ENCODE measurements around the gene ATP2C2. TPM values are rescaled to one million over a fixed set of nuclear protein-coding genes. Genes with fewer than 3 reads are reported as not detected.

Gene ATP2C2
- polyA plus RNA-seq, 1 of the 3 experiments (the other 2 are of a cell fraction), result 0.33 TPM

DNA sequence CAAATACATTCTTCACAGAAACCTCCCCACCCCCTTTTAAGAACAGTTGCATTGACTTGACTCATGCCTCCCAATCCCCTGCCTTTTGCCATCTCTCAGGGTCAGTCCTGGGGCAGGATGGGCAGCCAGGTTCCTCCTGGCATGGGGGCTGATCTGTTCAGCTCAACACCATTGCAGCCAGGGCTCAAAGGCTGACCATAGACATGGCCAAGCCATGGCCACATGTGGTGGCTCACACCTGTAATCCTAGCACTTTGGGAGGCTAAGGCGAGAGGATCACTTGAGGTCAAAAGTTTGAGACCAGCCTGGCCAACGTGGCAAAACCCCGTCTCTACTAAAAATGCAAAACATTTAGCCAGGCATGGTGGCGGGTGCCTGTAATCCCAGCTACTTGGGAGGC, 14.1 kb downstream of the ATP2C2 start (continued):
- TF ChIP-seq MXI1 (IDR thresholded peaks at IDR 0.05; ENCODE audit: low read depth, low read length), result no peak
- TF ChIP-seq RXRA (IDR thresholded peaks at IDR 0.05; ENCODE audit: borderline replicate concordance, low read depth), result no peak
- TF ChIP-seq FOSL2 (IDR thresholded peaks at IDR 0.05; ENCODE audit: borderline replicate concordance, low read depth), result no peak

- WGBS (ENCODE audit: low lambda C conversion rate), result 84% methylated on average over 6 of the region's 7 CpGs
- Histone ChIP-seq H3F3A (replicated peaks; ENCODE audit: insufficient read depth) (no peaks in the 10 kb centered on the region), H3K9ac (no peak overlapping the region), H3K9me2 (no peaks in the 10 kb centered on the region), H3K79me2 (ENCODE audit: insufficient read depth) (no peaks in the 10 kb centered on the region), H3K36me3 (replicated peaks in 1 of 2; ENCODE audit: control insufficient read depth in 1 of 2, insufficient read depth in 2 of 2, low read length in 1 of 2) (no peaks in the 10 kb centered on the region), H3K27ac (ENCODE audit: low read depth in 2 of 2, low read length in 1 of 2) (no peak overlapping the region), H2AFZ (ENCODE audit: low read depth) (no peak overlapping the region), H3K4me2 (no peak overlapping the region), H3K4me3 (ENCODE audit: low read depth in 2 of 2, low read length in 1 of 2) (no peak overlapping the region), H3K9me3 (no peaks in the 10 kb centered on the region), H3K27me3 (ENCODE audit: insufficient read depth) (peaks cover 17% of the 10 kb centered on the region; the same call in 1 of the 2 replicates), H4K20me1 (ENCODE audit: insufficient read depth) (no peaks in the 10 kb centered on the region), H3K4me1 (ENCODE audit: control insufficient read depth in 1 of 2, insufficient read depth in 2 of 2, low read depth in 1 of 2, low read length in 1 of 2) (no peaks in the 10 kb centered on the region)
- CTCF ChIA-PET, result interaction anchor here (1.1 kb wide), 1 partner anchor 19 kb away, joined by 3 read pairs; no protein-coding TSS in a partner anchor
- POLR2A ChIA-PET, result no interaction called here
- no peak for TF ChIP-seq FOXJ3 (CRISPR knock-in tag; IDR thresholded peaks at IDR 0.05)
- TF ChIP-seq, protein P1, sequence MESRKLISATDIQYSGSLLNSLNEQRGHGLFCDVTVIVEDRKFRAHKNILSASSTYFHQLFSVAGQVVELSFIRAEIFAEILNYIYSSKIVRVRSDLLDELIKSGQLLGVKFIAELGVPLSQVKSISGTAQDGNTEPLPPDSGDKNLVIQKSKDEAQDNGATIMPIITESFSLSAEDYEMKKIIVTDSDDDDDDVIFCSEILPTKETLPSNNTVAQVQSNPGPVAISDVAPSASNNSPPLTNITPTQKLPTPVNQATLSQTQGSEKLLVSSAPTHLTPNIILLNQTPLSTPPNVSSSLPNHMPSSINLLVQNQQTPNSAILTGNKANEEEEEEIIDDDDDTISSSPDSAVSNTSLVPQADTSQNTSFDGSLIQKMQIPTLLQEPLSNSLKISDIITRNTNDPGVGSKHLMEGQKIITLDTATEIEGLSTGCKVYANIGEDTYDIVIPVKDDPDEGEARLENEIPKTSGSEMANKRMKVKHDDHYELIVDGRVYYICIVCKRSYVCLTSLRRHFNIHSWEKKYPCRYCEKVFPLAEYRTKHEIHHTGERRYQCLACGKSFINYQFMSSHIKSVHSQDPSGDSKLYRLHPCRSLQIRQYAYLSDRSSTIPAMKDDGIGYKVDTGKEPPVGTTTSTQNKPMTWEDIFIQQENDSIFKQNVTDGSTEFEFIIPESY (IDR thresholded peaks at IDR 0.05; ENCODE audit: borderline replicate concordance, low read depth), result no peak
- TF ChIP-seq TAF1 (IDR thresholded peaks at IDR 0.05; ENCODE audit: borderline replicate concordance, low read depth, low read length), result no peak
- TF ChIP-seq EZH2phosphoT487 (IDR thresholded peaks at IDR 0.05; ENCODE audit: borderline replicate concordance, low read depth), result no peak
- TF ChIP-seq SIN3A (IDR thresholded peaks at IDR 0.05; ENCODE audit: borderline replicate concordance, low read depth, low read length), result no peak
- DNase-seq, result no peak
Observed at GRCh38 chr16:84383106-84383505, 14.8 kb downstream of the ATP2C2 start.

- Histone ChIP-seq H3K36me3 (replicated peaks in 1 of 2; ENCODE audit: control insufficient read depth in 1 of 2, insufficient read depth in 2 of 2, low read length in 1 of 2) (no peaks in the 10 kb centered on the region), H3K4me1 (ENCODE audit: control insufficient read depth in 1 of 2, insufficient read depth in 2 of 2, low read depth in 1 of 2, low read length in 1 of 2) (no peaks in the 10 kb centered on the region), H3K9ac (no peak overlapping the region), H3K27me3 (ENCODE audit: insufficient read depth) (no peaks in the 10 kb centered on the region), H3K4me2 (no peak overlapping the region), H3K79me2 (ENCODE audit: insufficient read depth) (no peaks in the 10 kb centered on the region), H2AFZ (ENCODE audit: low read depth) (no peak overlapping the region), H3K27ac (ENCODE audit: low read depth in 2 of 2, low read length in 1 of 2) (no peak overlapping the region), H3K9me3 (no peaks in the 10 kb centered on the region), H3F3A (replicated peaks; ENCODE audit: insufficient read depth) (no peaks in the 10 kb centered on the region), H3K4me3 (ENCODE audit: low read depth in 2 of 2, low read length in 1 of 2) (no peak overlapping the region), H4K20me1 (ENCODE audit: insufficient read depth) (no peaks in the 10 kb centered on the region), H3K9me2 (no peaks in the 10 kb centered on the region)
- 40% methylated on average over 3 of the region's 3 CpGs for WGBS (ENCODE audit: low lambda C conversion rate)
- ChIA-PET CTCF (no interaction called here), POLR2A (no interaction called here)
- DNase-seq, result no peak
- no peak for TF ChIP-seq JUND (IDR thresholded peaks at IDR 0.05)
- TF ChIP-seq SMC3 (IDR thresholded peaks at IDR 0.05; ENCODE audit: low read depth, low read length), result no peak
- no peak for TF ChIP-seq POLR2AphosphoS5 (IDR thresholded peaks at IDR 0.05; ENCODE audit: low read depth, low read length)
- TF ChIP-seq GATA2 (CRISPR knock-in tag; IDR thresholded peaks at IDR 0.05), result no peak
- no peak for TF ChIP-seq TEAD4 (IDR thresholded peaks at IDR 0.05; ENCODE audit: borderline replicate concordance, insufficient read depth)
- TF ChIP-seq CHD2 (IDR thresholded peaks at IDR 0.05; ENCODE audit: low read length, partially characterized antibody), result no peak
- TF ChIP-seq FOXM1 (IDR thresholded peaks at IDR 0.05; ENCODE audit: low read depth), result no peak
- TF ChIP-seq FOXJ3 (CRISPR knock-in tag; IDR thresholded peaks at IDR 0.05), result no peak
- TF ChIP-seq, protein P2, sequence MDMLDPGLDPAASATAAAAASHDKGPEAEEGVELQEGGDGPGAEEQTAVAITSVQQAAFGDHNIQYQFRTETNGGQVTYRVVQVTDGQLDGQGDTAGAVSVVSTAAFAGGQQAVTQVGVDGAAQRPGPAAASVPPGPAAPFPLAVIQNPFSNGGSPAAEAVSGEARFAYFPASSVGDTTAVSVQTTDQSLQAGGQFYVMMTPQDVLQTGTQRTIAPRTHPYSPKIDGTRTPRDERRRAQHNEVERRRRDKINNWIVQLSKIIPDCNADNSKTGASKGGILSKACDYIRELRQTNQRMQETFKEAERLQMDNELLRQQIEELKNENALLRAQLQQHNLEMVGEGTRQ (IDR thresholded peaks at IDR 0.05; ENCODE audit: borderline replicate concordance, low read depth, low read length), result no peak
- TF ChIP-seq EP300 (IDR thresholded peaks at IDR 0.05; ENCODE audit: borderline replicate concordance in 1 of 2, low read depth in 1 of 2, low read length in 1 of 2), result no peak
Observed at GRCh38 chr16:84386047-84386446, 17.7 kb downstream of the ATP2C2 start.

Measured in SK-N-SH (cell line).